Upper lobe of left lung (tissue), 4 donors: Measurements from ENCODE around the gene ERCC6L2.

Source experiments
- EP300 ChIP-seq, 4 donors: sonication (generic); formaldehyde crosslinking; IDR thresholded peaks; one replicate each; pipeline ENCODE4 v1.5.1; 2017; ENCODE audit warnings: antibody characterized with exemption in 4 of 4, control low read depth in 2 of 4
- POLR2A ChIP-seq, 4 donors: fragments of 450-650 bp; IDR thresholded peaks; one replicate each; pipeline ENCODE4 v1.5.1; 2016 to 2017; ENCODE audit warnings: antibody characterized with exemption in 4 of 4, mild to moderate bottlenecking in 2 of 4
- TF ChIP-seq, protein P1 (sequence below), 6 experiments: fragments of 450-650 bp in 4 of 6; fragments of 200-600 bp in 2 of 6; sonication (generic) in 2 of 6; IDR thresholded peaks; one replicate each; pipeline ENCODE4 v1.5.1; 2016 to 2019; ENCODE audit warnings: antibody characterized with exemption in 6 of 6

GRCh38 chr9:95877984-95878383 is 2.5 kb downstream of the ERCC6L2 start:
- TF ChIP-seq, protein P1, sequence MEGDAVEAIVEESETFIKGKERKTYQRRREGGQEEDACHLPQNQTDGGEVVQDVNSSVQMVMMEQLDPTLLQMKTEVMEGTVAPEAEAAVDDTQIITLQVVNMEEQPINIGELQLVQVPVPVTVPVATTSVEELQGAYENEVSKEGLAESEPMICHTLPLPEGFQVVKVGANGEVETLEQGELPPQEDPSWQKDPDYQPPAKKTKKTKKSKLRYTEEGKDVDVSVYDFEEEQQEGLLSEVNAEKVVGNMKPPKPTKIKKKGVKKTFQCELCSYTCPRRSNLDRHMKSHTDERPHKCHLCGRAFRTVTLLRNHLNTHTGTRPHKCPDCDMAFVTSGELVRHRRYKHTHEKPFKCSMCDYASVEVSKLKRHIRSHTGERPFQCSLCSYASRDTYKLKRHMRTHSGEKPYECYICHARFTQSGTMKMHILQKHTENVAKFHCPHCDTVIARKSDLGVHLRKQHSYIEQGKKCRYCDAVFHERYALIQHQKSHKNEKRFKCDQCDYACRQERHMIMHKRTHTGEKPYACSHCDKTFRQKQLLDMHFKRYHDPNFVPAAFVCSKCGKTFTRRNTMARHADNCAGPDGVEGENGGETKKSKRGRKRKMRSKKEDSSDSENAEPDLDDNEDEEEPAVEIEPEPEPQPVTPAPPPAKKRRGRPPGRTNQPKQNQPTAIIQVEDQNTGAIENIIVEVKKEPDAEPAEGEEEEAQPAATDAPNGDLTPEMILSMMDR (IDR thresholded peaks at IDR 0.05) = no peak
- no peak for TF ChIP-seq EP300 (IDR thresholded peaks at IDR 0.05)
- no peak for TF ChIP-seq POLR2A (IDR thresholded peaks at IDR 0.05)
